SK-N-SH treated with all-trans-retinoic acid at 6 μM for 48 hours (cell line): ENCODE data around the gene DDX24.

ENCODE experiments used
- ESRRG ChIP-seq: fragments of 250-450 bp; sonication (Bioruptor Pico); IDR thresholded peaks from 2 replicates; pipeline ENCODE4 v1.6.1; 2021; ENCODE audit warnings: mild to moderate bottlenecking
- OSR1 ChIP-seq: fragments of 250-450 bp; sonication (Bioruptor Pico); IDR thresholded peaks from 2 replicates; pipeline ENCODE4 v1.8.0; 2022; ENCODE audit warnings: moderate library complexity, mild to moderate bottlenecking, inconsistent platforms
- PPARA ChIP-seq: fragments of 250-450 bp; sonication (Bioruptor Pico); IDR thresholded peaks from 2 replicates; pipeline ENCODE4 v1.5.0; 2020; ENCODE audit warnings: mild to moderate bottlenecking, borderline replicate concordance
- RARB ChIP-seq: fragments of 250-450 bp; sonication (Bioruptor Pico); IDR thresholded peaks from 2 replicates; pipeline ENCODE4 v1.8.0; 2021; ENCODE audit warnings: mild to moderate bottlenecking, moderate library complexity
- SNAI2 ChIP-seq: fragments of 250-450 bp; sonication (Bioruptor Pico); IDR thresholded peaks from 2 replicates; pipeline ENCODE4 v1.5.0; 2020; ENCODE audit warnings: mild to moderate bottlenecking, moderate library complexity
- TCF4 ChIP-seq: fragments of 250-450 bp; sonication (Bioruptor Pico); IDR thresholded peaks from 2 replicates; pipeline ENCODE4 v1.8.0; 2021; ENCODE audit warnings: mild to moderate bottlenecking, moderate library complexity, borderline replicate concordance
- TOX ChIP-seq: fragments of 250-450 bp; sonication (Bioruptor Pico); IDR thresholded peaks from 2 replicates; pipeline ENCODE4 v1.8.0; 2021; ENCODE audit warnings: mild to moderate bottlenecking, moderate library complexity, borderline replicate concordance
- ZFP3 ChIP-seq: fragments of 250-450 bp; sonication (Bioruptor Pico); IDR thresholded peaks from 2 replicates; pipeline ENCODE4 v1.5.0; 2020; ENCODE audit warnings: mild to moderate bottlenecking, moderate library complexity
- ZFP30 ChIP-seq: fragments of 450-650 bp; formaldehyde crosslinking; IDR thresholded peaks from 2 replicates; pipeline ENCODE4 v1.5.0; 2022; ENCODE audit warnings: mild to moderate bottlenecking, moderate library complexity
- ZNF565 ChIP-seq: fragments of 450-650 bp; formaldehyde crosslinking; conservative IDR thresholded peaks from 2 replicates; pipeline ENCODE4 v1.5.0; 2020; ENCODE audit warnings: low read depth, mild to moderate bottlenecking, moderate library complexity
- ZNF8 ChIP-seq: fragments of 450-650 bp; formaldehyde crosslinking; IDR thresholded peaks from 2 replicates; pipeline ENCODE4 v1.5.0; 2020; ENCODE audit warnings: mild to moderate bottlenecking, moderate library complexity
- TF ChIP-seq, protein P1 (sequence below): fragments of 250-450 bp; sonication (Bioruptor Pico); IDR thresholded peaks from 2 replicates; pipeline ENCODE4 v1.8.0; 2020; ENCODE audit warnings: mild to moderate bottlenecking, moderate library complexity, borderline replicate concordance

DNA sequence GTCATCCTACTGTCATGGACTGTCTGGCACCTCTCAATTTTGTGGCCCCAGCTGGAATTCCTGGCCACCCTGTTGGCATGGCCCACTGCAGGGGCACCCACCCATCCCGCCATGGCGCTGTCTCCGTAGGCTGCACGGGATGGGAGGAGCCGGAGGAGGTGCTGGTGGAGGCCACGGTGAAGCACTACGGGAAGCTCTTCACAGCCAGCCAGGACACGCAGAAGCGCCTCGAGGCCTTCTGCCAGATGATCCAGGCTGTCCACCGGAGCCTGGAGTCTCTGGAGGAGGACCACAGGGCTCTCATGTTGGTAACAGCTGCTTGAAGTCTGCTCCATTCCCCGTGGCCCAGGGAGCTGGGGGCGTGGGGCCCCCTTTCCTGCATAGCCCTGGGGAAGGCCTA lies 80.0 kb downstream of the DDX24 start:
- TF ChIP-seq ZFP3 (CRISPR knock-in tag) (no peak), SNAI2 (CRISPR knock-in tag) (no peak), RARB (CRISPR knock-in tag) (no peak), OSR1 (CRISPR knock-in tag) (no peak), PPARA (CRISPR knock-in tag) (no peak), TCF4 (no peak), ESRRG (CRISPR knock-in tag) (no peak), TOX (CRISPR knock-in tag) (no peak), ZNF8 (CRISPR knock-in tag) (no peak), ZNF565 (no peak), ZFP30 (CRISPR knock-in tag) (no peak)
- TF ChIP-seq, protein P1, sequence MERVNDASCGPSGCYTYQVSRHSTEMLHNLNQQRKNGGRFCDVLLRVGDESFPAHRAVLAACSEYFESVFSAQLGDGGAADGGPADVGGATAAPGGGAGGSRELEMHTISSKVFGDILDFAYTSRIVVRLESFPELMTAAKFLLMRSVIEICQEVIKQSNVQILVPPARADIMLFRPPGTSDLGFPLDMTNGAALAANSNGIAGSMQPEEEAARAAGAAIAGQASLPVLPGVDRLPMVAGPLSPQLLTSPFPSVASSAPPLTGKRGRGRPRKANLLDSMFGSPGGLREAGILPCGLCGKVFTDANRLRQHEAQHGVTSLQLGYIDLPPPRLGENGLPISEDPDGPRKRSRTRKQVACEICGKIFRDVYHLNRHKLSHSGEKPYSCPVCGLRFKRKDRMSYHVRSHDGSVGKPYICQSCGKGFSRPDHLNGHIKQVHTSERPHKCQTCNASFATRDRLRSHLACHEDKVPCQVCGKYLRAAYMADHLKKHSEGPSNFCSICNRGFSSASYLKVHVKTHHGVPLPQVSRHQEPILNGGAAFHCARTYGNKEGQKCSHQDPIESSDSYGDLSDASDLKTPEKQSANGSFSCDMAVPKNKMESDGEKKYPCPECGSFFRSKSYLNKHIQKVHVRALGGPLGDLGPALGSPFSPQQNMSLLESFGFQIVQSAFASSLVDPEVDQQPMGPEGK (CRISPR knock-in tag), result no peak
